Astrocyte of the spinal cord (primary cell): ENCODE data around the gene CA11.
"Not testable (repeated sequence)": the region's sequence is repeated elsewhere in the genome, so short reads cannot be mapped to it uniquely, and the experiment has no call there.

Source experiments
- DNase-seq: peaks from one replicate; pipeline ENCODE4 v3.0.0; 2011; ENCODE audit warnings: low read depth, low spot score
- H3K4me3 ChIP-seq: 2 replicates; pipeline ENCODE4 v1.5.1; 2011; ENCODE audit warnings: low read depth, mild to moderate bottlenecking, low read length, moderate library complexity
- in situ Hi-C: cut with HindIII; loops from 2 replicates; pipeline ENCODE4 v1.10.0; 2017; ENCODE audit warnings: low sequenced_read_pairs
- TF ChIP-seq, protein P1 (sequence below): IDR thresholded peaks from 2 replicates; pipeline ENCODE4 v1.5.1; 2012; ENCODE audit warnings: low read depth, mild to moderate bottlenecking, low read length, inconsistent platforms

Gene CA11

DNA sequence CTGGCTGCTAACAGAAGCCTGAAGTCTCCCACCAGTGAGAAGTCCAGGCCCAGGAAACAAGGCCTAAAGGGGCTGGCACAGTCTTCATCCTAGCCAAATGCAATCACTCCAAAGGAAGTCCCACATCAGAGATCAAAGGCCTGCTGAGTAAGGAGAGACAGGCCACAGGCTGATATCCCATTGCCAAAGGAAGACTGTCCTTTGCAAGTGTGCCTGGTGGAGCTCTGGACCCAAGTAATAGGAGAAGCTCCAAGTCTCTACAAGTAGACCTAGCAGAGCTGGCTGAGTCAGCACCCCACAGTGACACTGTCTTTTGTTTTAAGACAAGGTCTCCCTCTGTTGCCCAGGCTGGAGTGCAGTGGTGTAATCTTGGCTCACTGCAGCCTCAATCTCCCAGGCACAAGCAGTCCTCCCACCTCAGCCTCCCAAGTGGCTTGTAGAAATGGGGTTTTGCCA lies 13.3 kb downstream of the CA11 start:
- in situ Hi-C loops = no loop called here
- TF ChIP-seq, protein P1, sequence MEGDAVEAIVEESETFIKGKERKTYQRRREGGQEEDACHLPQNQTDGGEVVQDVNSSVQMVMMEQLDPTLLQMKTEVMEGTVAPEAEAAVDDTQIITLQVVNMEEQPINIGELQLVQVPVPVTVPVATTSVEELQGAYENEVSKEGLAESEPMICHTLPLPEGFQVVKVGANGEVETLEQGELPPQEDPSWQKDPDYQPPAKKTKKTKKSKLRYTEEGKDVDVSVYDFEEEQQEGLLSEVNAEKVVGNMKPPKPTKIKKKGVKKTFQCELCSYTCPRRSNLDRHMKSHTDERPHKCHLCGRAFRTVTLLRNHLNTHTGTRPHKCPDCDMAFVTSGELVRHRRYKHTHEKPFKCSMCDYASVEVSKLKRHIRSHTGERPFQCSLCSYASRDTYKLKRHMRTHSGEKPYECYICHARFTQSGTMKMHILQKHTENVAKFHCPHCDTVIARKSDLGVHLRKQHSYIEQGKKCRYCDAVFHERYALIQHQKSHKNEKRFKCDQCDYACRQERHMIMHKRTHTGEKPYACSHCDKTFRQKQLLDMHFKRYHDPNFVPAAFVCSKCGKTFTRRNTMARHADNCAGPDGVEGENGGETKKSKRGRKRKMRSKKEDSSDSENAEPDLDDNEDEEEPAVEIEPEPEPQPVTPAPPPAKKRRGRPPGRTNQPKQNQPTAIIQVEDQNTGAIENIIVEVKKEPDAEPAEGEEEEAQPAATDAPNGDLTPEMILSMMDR = no peak
- no peak overlapping the region for H3K4me3 ChIP-seq
- no peak for DNase-seq

- DNase-seq, H3K4me3 ChIP-seq, in situ Hi-C loops: not testable (repeated sequence)
Observed at GRCh38 chr19:48632286-48632685, 13.7 kb downstream of the CA11 start.

- in situ Hi-C loops = no loop called here
- no peak overlapping the region for H3K4me3 ChIP-seq
- DNase-seq = no peak
- TF ChIP-seq, protein P1 = no peak
Observed at GRCh38 chr19:48631225-48631624, 14.8 kb downstream of the CA11 start.

DNA sequence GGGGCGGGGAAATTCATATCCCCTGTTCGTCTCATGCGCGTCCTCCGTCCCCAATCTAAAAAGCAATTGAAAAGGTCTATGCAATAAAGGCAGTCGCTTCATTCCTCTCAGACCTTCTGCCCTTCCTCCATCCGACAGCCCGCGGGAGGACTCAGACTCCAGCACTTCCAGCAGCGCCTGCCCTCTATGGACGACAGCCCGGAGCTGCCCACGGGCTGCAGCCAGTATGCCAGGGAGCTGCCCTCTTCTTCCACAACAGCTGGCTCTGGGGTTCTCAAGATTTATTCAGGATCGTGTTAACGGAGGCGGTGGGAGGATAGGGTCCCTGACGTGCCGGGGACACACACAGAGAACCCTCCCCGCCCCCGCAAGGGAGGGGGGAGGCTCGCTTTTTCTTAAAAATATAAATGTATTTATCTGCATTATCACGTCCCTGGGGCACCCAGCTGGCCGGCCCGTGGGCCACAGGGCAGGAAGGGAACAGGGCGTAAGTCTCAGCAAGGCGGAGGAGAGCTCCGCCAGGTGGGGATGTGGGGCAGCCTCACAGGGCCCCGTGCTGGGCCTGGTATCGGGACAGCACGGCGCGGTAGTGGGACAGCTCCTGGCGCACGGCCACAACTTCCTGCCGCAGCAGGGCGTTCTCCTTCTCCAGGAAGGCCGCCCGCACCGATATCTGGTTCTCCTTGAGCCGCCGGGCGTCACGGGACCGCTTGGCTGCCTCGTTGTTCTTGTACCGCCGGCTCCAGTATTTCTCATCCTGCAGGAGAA lies 15.5 kb downstream of the CA11 start:
- peak; percentile 60 for DNase-seq
- TF ChIP-seq, protein P1 = peak; percentile 23
- in situ Hi-C loops = no loop called here
- no peak overlapping the region for H3K4me3 ChIP-seq

- in situ Hi-C loops = no loop called here
- TF ChIP-seq, protein P1 = no peak
- H3K4me3 ChIP-seq = no peak overlapping the region
- no peak for DNase-seq
Observed at GRCh38 chr19:48629599-48630295, 16.2 kb downstream of the CA11 start.

- TF ChIP-seq, protein P1 = no peak
- in situ Hi-C loops = no loop called here
- no peak overlapping the region for H3K4me3 ChIP-seq
- DNase-seq = no peak
Observed at GRCh38 chr19:48629297-48629598, 16.7 kb downstream of the CA11 start.
